GM12878 (cell line): ENCODE data around the gene BIN1. TPM values are rescaled to one million over a fixed set of nuclear protein-coding genes. Genes with fewer than 3 reads are reported as not detected.

ENCODE experiments used
- ATF7 ChIP-seq: fragments of 450-650 bp; IDR thresholded peaks from 2 replicates; pipeline ENCODE4 v1.6.1; 2016; ENCODE audit warnings: low read depth, mild to moderate bottlenecking
- DPF2 ChIP-seq: fragments of 450-650 bp; IDR thresholded peaks from 2 replicates; pipeline ENCODE4 v1.6.1; 2017; ENCODE audit warnings: mild to moderate bottlenecking
- GATAD2B ChIP-seq: fragments of 450-650 bp; conservative IDR thresholded peaks from 2 replicates; pipeline ENCODE4 v1.6.1; 2017; ENCODE audit warnings: low read depth, mild to moderate bottlenecking, moderate library complexity
- HDAC2 ChIP-seq: fragments of 200-600 bp; sonication (generic); IDR thresholded peaks from 2 replicates; pipeline ENCODE4 v1.6.1; 2017
- MEF2A ChIP-seq: IDR thresholded peaks from 2 replicates; pipeline ENCODE4 v1.6.1; 2011; ENCODE audit warnings: low read depth, mild to moderate bottlenecking, low read length, moderate library complexity; ENCODE audit not compliant: insufficient read depth
- NFYA ChIP-seq: IDR thresholded peaks from 2 replicates; pipeline ENCODE4 v1.6.1; 2011; ENCODE audit warnings: low read depth, mild to moderate bottlenecking, low read length, improper control_type of control experiment, borderline replicate concordance
- RCOR1 ChIP-seq: conservative IDR thresholded peaks from 2 replicates; pipeline ENCODE4 v1.6.1; 2012; ENCODE audit warnings: low read depth, low read length, improper control_type of control experiment
- SMARCA5 ChIP-seq: fragments of 450-650 bp; IDR thresholded peaks from 2 replicates; pipeline ENCODE4 v1.6.1; 2017; ENCODE audit warnings: mild to moderate bottlenecking
- SRF ChIP-seq, 2 experiments: IDR thresholded peaks; 2 replicates each; pipeline ENCODE4 v1.6.1; 2011; ENCODE audit warnings: low read depth in 2 of 2, low read length in 2 of 2, mild to moderate bottlenecking in 1 of 2, moderate library complexity in 1 of 2
- STAT3 ChIP-seq: IDR thresholded peaks from 2 replicates; pipeline ENCODE4 v1.6.1; 2011; ENCODE audit warnings: low read depth, low read length, improper control_type of control experiment
- polyA plus RNA-seq, 11 experiments: library from polyadenylated mRNA; depleted of rRNA in 4 of 11; unstranded in 6 of 11; stranded (reverse) in 5 of 11; fragments of >200 nt; fragmentation: Nextera tagmentation in 4 of 11; fragmentation: Illumina TruSeq in 1 of 11; extraction: Ambion mirVana in 4 of 11; extraction: Trizol in 1 of 11; gene quantifications; 1 replicate in 1 of 11; 2 replicates in 10 of 11; pipeline versions ENCODE4 v1.2.1 to v1.2.3, GENCODE V29; 2011 to 2016; ENCODE audit warnings: inconsistent platforms in 2 of 11, missing spikeins in 2 of 11, low read depth in 1 of 11
- total RNA-seq, 4 experiments: library from RNA; depleted of rRNA in 3 of 4; stranded (reverse); fragments of >200 nt in 3 of 4; fragmentation: Illumina TruSeq in 1 of 4; extraction: Trizol in 1 of 4; gene quantifications; 2 replicates each; pipeline versions ENCODE4 v1.2.1 to v1.2.3, GENCODE V29; 2013 to 2021
- TF ChIP-seq, protein P1 (sequence below): IDR thresholded peaks from 2 replicates; pipeline ENCODE4 v1.6.1; 2011; ENCODE audit warnings: borderline replicate concordance, low read depth, mild to moderate bottlenecking, moderate library complexity, mixed read lengths, low read length; ENCODE audit not compliant: insufficient read depth; ENCODE audit errors: extremely low read length
- TF ChIP-seq, protein P2 (sequence below): IDR thresholded peaks from 2 replicates; pipeline ENCODE4 v1.6.1; 2012; ENCODE audit warnings: low read depth, low read length, improper control_type of control experiment
- TF ChIP-seq, protein P3 (sequence below): fragments of 450-650 bp; IDR thresholded peaks from 2 replicates; pipeline ENCODE4 v1.6.1; 2017; ENCODE audit warnings: antibody characterized with exemption, mild to moderate bottlenecking, moderate library complexity
- TF ChIP-seq, protein P4 (sequence below): fragments of 450-650 bp; IDR thresholded peaks from 2 replicates; pipeline ENCODE4 v1.6.1; 2018; ENCODE audit warnings: borderline replicate concordance, mild to moderate bottlenecking; ENCODE audit not compliant: partially characterized antibody
- TF ChIP-seq, protein P5 (sequence below): fragments of 450-650 bp; formaldehyde crosslinking; IDR thresholded peaks from 2 replicates; pipeline ENCODE4 v1.4.0; 2020; ENCODE audit warnings: mild to moderate bottlenecking, moderate library complexity

The BIN1 gene
- total and polyA plus RNA-seq, 10 of the 15 experiments (the other 5 are each of a cell fraction or from before 2014, with no cell fraction given): 0.32 to 21.3 (median 11.2) TPM

DNA sequence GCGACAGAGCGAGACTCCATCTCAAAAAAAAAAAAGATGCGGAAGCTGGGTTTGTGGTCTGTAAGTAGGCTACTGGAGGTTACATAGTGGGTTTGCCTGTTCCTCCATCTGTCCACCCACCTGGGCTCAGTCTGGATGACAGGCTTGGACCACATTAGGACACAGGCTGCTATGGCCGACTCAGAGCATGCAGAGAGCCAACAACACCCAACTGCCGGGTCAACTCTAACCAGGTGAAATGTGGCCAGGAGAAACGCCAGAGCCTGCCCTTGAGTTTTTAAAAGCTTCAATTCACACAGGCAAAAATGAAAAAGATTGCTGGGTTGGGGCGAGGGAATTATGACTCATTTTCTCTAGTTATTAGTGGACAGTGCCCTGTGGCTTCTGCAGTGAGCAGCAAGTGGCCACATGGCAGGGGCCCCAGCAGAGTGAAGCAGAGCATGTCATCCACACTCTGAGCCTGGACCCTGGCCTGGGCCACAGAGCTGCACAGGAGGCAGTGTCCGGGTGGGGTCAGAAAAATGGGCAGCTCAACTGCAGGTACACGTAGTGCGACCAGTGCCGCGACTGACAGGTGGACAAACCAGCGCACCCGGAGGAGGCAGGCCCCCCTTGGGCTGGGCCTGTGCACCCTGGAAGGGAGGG lies 67.4 kb downstream of the BIN1 start (continued):
- TF ChIP-seq, protein P1, sequence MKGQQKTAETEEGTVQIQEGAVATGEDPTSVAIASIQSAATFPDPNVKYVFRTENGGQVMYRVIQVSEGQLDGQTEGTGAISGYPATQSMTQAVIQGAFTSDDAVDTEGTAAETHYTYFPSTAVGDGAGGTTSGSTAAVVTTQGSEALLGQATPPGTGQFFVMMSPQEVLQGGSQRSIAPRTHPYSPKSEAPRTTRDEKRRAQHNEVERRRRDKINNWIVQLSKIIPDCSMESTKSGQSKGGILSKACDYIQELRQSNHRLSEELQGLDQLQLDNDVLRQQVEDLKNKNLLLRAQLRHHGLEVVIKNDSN: no peak
- TF ChIP-seq RCOR1: no peak
- TF ChIP-seq ATF7: no peak
- TF ChIP-seq GATAD2B: 0 out of 2 replicates have a peak, but pooled peaks have one; percentile 21
- no peak for TF ChIP-seq NFYA
- TF ChIP-seq, protein P2, sequence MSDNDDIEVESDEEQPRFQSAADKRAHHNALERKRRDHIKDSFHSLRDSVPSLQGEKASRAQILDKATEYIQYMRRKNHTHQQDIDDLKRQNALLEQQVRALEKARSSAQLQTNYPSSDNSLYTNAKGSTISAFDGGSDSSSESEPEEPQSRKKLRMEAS: no peak
- TF ChIP-seq, protein P3, sequence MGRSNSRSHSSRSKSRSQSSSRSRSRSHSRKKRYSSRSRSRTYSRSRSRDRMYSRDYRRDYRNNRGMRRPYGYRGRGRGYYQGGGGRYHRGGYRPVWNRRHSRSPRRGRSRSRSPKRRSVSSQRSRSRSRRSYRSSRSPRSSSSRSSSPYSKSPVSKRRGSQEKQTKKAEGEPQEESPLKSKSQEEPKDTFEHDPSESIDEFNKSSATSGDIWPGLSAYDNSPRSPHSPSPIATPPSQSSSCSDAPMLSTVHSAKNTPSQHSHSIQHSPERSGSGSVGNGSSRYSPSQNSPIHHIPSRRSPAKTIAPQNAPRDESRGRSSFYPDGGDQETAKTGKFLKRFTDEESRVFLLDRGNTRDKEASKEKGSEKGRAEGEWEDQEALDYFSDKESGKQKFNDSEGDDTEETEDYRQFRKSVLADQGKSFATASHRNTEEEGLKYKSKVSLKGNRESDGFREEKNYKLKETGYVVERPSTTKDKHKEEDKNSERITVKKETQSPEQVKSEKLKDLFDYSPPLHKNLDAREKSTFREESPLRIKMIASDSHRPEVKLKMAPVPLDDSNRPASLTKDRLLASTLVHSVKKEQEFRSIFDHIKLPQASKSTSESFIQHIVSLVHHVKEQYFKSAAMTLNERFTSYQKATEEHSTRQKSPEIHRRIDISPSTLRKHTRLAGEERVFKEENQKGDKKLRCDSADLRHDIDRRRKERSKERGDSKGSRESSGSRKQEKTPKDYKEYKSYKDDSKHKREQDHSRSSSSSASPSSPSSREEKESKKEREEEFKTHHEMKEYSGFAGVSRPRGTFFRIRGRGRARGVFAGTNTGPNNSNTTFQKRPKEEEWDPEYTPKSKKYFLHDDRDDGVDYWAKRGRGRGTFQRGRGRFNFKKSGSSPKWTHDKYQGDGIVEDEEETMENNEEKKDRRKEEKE: no peak
- TF ChIP-seq SRF (IDR thresholded peaks at IDR 0.05; ENCODE audit: low read depth in 2 of 2, low read length in 2 of 2): no peak
- no peak for TF ChIP-seq STAT3
- peak; percentile 70; the same call in 1 of the 2 replicates for TF ChIP-seq DPF2
- no peak for TF ChIP-seq HDAC2
- TF ChIP-seq, protein P4, sequence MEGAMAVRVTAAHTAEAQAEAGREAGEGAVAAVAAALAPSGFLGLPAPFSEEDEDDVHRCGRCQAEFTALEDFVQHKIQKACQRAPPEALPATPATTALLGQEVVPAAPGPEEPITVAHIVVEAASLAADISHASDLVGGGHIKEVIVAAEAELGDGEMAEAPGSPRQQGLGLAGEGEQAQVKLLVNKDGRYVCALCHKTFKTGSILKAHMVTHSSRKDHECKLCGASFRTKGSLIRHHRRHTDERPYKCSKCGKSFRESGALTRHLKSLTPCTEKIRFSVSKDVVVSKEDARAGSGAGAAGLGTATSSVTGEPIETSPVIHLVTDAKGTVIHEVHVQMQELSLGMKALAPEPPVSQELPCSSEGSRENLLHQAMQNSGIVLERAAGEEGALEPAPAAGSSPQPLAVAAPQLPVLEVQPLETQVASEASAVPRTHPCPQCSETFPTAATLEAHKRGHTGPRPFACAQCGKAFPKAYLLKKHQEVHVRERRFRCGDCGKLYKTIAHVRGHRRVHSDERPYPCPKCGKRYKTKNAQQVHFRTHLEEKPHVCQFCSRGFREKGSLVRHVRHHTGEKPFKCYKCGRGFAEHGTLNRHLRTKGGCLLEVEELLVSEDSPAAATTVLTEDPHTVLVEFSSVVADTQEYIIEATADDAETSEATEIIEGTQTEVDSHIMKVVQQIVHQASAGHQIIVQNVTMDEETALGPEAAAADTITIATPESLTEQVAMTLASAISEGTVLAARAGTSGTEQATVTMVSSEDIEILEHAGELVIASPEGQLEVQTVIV: no peak
- TF ChIP-seq SMARCA5: no peak
- no peak for TF ChIP-seq MEF2A
- TF ChIP-seq, protein P5, sequence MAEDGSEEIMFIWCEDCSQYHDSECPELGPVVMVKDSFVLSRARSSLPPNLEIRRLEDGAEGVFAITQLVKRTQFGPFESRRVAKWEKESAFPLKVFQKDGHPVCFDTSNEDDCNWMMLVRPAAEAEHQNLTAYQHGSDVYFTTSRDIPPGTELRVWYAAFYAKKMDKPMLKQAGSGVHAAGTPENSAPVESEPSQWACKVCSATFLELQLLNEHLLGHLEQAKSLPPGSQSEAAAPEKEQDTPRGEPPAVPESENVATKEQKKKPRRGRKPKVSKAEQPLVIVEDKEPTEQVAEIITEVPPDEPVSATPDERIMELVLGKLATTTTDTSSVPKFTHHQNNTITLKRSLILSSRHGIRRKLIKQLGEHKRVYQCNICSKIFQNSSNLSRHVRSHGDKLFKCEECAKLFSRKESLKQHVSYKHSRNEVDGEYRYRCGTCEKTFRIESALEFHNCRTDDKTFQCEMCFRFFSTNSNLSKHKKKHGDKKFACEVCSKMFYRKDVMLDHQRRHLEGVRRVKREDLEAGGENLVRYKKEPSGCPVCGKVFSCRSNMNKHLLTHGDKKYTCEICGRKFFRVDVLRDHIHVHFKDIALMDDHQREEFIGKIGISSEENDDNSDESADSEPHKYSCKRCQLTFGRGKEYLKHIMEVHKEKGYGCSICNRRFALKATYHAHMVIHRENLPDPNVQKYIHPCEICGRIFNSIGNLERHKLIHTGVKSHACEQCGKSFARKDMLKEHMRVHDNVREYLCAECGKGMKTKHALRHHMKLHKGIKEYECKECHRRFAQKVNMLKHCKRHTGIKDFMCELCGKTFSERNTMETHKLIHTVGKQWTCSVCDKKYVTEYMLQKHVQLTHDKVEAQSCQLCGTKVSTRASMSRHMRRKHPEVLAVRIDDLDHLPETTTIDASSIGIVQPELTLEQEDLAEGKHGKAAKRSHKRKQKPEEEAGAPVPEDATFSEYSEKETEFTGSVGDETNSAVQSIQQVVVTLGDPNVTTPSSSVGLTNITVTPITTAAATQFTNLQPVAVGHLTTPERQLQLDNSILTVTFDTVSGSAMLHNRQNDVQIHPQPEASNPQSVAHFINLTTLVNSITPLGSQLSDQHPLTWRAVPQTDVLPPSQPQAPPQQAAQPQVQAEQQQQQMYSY (CRISPR knock-in tag): no peak
